ENCODE results near the gene MRPL10. TPM values are rescaled to one million over a fixed set of nuclear protein-coding genes. Genes with fewer than 3 reads are reported as not detected.

The MRPL10 gene
- total RNA-seq, 1 experiment from 2014 or later = 50.3 TPM

- Histone ChIP-seq H3K4me2 (ENCODE audit: low read depth, low read length, poor library complexity, severe bottlenecking) (no peak overlapping the region), H3K27ac (ENCODE audit: low read length) (no peak overlapping the region), H3K4me3 (ENCODE audit: low read length) (no peak overlapping the region), H3K9ac (ENCODE audit: low read length) (no peak overlapping the region), H2AFZ (ENCODE audit: low read length) (no peak overlapping the region), H3K9me2 (replicated peaks; ENCODE audit: insufficient read depth, low read length) (no peaks in the 10 kb centered on the region), H3K36me3 (ENCODE audit: insufficient read depth, low read length) (no peaks in the 10 kb centered on the region; the same call in 1 of the 2 replicates), H3K4me1 (ENCODE audit: low read length) (no peaks in the 10 kb centered on the region), H3K79me2 (ENCODE audit: low read length) (no peaks in the 10 kb centered on the region), H3K27me3 (ENCODE audit: low read length) (no peaks in the 10 kb centered on the region), H4K20me1 (ENCODE audit: insufficient read depth, low read depth, low read length) (no peaks in the 10 kb centered on the region), H3K9me3 (ENCODE audit: low read length) (no peaks in the 10 kb centered on the region)
- no peak for DNase-seq
These were observed 20.3 kb downstream of the MRPL10 start for GRCh38 chr17:47810901-47811635.

GRCh38 chr17:47810200-47810821 is 21.0 kb downstream of the MRPL10 start:
- Histone ChIP-seq H3K9me2 (replicated peaks; ENCODE audit: insufficient read depth, low read length) (no peaks in the 10 kb centered on the region), H3K27ac (ENCODE audit: low read length) (no peak overlapping the region), H3K79me2 (ENCODE audit: low read length) (no peaks in the 10 kb centered on the region), H3K4me1 (ENCODE audit: low read length) (no peaks in the 10 kb centered on the region), H3K36me3 (ENCODE audit: insufficient read depth, low read length) (no peaks in the 10 kb centered on the region; the same call in 1 of the 2 replicates), H3K4me3 (ENCODE audit: low read length) (no peak overlapping the region), H3K9me3 (ENCODE audit: low read length) (no peaks in the 10 kb centered on the region), H3K27me3 (ENCODE audit: low read length) (no peaks in the 10 kb centered on the region), H2AFZ (ENCODE audit: low read length) (no peak overlapping the region), H4K20me1 (ENCODE audit: insufficient read depth, low read depth, low read length) (no peaks in the 10 kb centered on the region), H3K9ac (ENCODE audit: low read length) (no peak overlapping the region), H3K4me2 (ENCODE audit: low read depth, low read length, poor library complexity, severe bottlenecking) (no peak overlapping the region)
- DNase-seq = no peak

GRCh38 chr17:47808830-47809480 is 22.4 kb downstream of the MRPL10 start:
- H3K4me3 ChIP-seq (ENCODE audit: low read length) = no peak overlapping the region
- no peaks in the 10 kb centered on the region for H3K4me1 ChIP-seq (ENCODE audit: low read length)
- H3K79me2 ChIP-seq (ENCODE audit: low read length) = no peaks in the 10 kb centered on the region
- no peak overlapping the region for H3K27ac ChIP-seq (ENCODE audit: low read length)
- no peaks in the 10 kb centered on the region for H3K9me3 ChIP-seq (ENCODE audit: low read length)
- H3K9me2 ChIP-seq (replicated peaks; ENCODE audit: insufficient read depth, low read length) = no peaks in the 10 kb centered on the region
- no peaks in the 10 kb centered on the region for H3K27me3 ChIP-seq (ENCODE audit: low read length)
- no peak for DNase-seq
- no peak overlapping the region for H3K4me2 ChIP-seq (ENCODE audit: low read depth, low read length, poor library complexity, severe bottlenecking)
- no peak overlapping the region for H3K9ac ChIP-seq (ENCODE audit: low read length)
- H3K36me3 ChIP-seq (ENCODE audit: insufficient read depth, low read length) = no peaks in the 10 kb centered on the region
- H4K20me1 ChIP-seq (ENCODE audit: insufficient read depth, low read depth, low read length) = no peaks in the 10 kb centered on the region
- H2AFZ ChIP-seq (ENCODE audit: low read length) = no peak overlapping the region

- Histone ChIP-seq H3K27me3 (ENCODE audit: low read length) (no peaks in the 10 kb centered on the region), H3K27ac (ENCODE audit: low read length) (no peak overlapping the region), H3K4me3 (ENCODE audit: low read length) (no peak overlapping the region), H2AFZ (ENCODE audit: low read length) (no peak overlapping the region), H3K9me3 (ENCODE audit: low read length) (no peaks in the 10 kb centered on the region), H3K79me2 (ENCODE audit: low read length) (no peaks in the 10 kb centered on the region), H3K4me2 (ENCODE audit: low read depth, low read length, poor library complexity, severe bottlenecking) (no peak overlapping the region), H3K4me1 (ENCODE audit: low read length) (no peaks in the 10 kb centered on the region), H3K36me3 (ENCODE audit: insufficient read depth, low read length) (no peaks in the 10 kb centered on the region), H3K9me2 (replicated peaks; ENCODE audit: insufficient read depth, low read length) (no peaks in the 10 kb centered on the region), H3K9ac (ENCODE audit: low read length) (no peak overlapping the region), H4K20me1 (ENCODE audit: insufficient read depth, low read depth, low read length) (no peaks in the 10 kb centered on the region)
- no peak for DNase-seq
These were observed 23.1 kb downstream of the MRPL10 start for GRCh38 chr17:47808036-47808829.

- H3K4me2 ChIP-seq (ENCODE audit: low read depth, low read length, poor library complexity, severe bottlenecking) = no peak overlapping the region
- H3K9me2 ChIP-seq (replicated peaks; ENCODE audit: insufficient read depth, low read length) = no peaks in the 10 kb centered on the region
- H3K9me3 ChIP-seq (ENCODE audit: low read length) = no peaks in the 10 kb centered on the region
- no peaks in the 10 kb centered on the region for H3K4me1 ChIP-seq (ENCODE audit: low read length)
- no peak overlapping the region for H3K9ac ChIP-seq (ENCODE audit: low read length)
- H2AFZ ChIP-seq (ENCODE audit: low read length) = no peak overlapping the region
- no peaks in the 10 kb centered on the region for H3K36me3 ChIP-seq (ENCODE audit: insufficient read depth, low read length)
- H3K4me3 ChIP-seq (ENCODE audit: low read length) = no peak overlapping the region
- no peaks in the 10 kb centered on the region for H4K20me1 ChIP-seq (ENCODE audit: insufficient read depth, low read depth, low read length)
- no peaks in the 10 kb centered on the region for H3K79me2 ChIP-seq (ENCODE audit: low read length)
- no peaks in the 10 kb centered on the region for H3K27me3 ChIP-seq (ENCODE audit: low read length)
- no peak overlapping the region for H3K27ac ChIP-seq (ENCODE audit: low read length)
- DNase-seq = no peak
These were observed 23.9 kb downstream of the MRPL10 start for GRCh38 chr17:47807421-47807820.

GRCh38 chr17:47806913-47807255 is 24.5 kb downstream of the MRPL10 start:
- peaks cover 4% of the 10 kb centered on the region for H3K4me1 ChIP-seq (ENCODE audit: low read length)
- no peak overlapping the region for H3K4me3 ChIP-seq (ENCODE audit: low read length)
- no peaks in the 10 kb centered on the region for H3K9me2 ChIP-seq (replicated peaks; ENCODE audit: insufficient read depth, low read length)
- no peak overlapping the region for H3K9ac ChIP-seq (ENCODE audit: low read length)
- no peak overlapping the region for H3K4me2 ChIP-seq (ENCODE audit: low read depth, low read length, poor library complexity, severe bottlenecking)
- H2AFZ ChIP-seq (ENCODE audit: low read length) = no peak overlapping the region
- no peaks in the 10 kb centered on the region for H3K79me2 ChIP-seq (ENCODE audit: low read length)
- DNase-seq = no peak
- no peak overlapping the region for H3K27ac ChIP-seq (ENCODE audit: low read length)
- H3K36me3 ChIP-seq (ENCODE audit: insufficient read depth, low read length) = no peaks in the 10 kb centered on the region
- no peaks in the 10 kb centered on the region for H4K20me1 ChIP-seq (ENCODE audit: insufficient read depth, low read depth, low read length)
- H3K9me3 ChIP-seq (ENCODE audit: low read length) = no peaks in the 10 kb centered on the region
- no peaks in the 10 kb centered on the region for H3K27me3 ChIP-seq (ENCODE audit: low read length)

- no peak for DNase-seq
- Histone ChIP-seq H3K79me2 (ENCODE audit: low read length) (no peaks in the 10 kb centered on the region), H3K27ac (ENCODE audit: low read length) (no peak overlapping the region), H3K4me3 (ENCODE audit: low read length) (no peak overlapping the region), H3K9me3 (ENCODE audit: low read length) (no peaks in the 10 kb centered on the region), H3K4me2 (ENCODE audit: low read depth, low read length, poor library complexity, severe bottlenecking) (no peak overlapping the region), H4K20me1 (ENCODE audit: insufficient read depth, low read depth, low read length) (no peaks in the 10 kb centered on the region; the same call in 1 of the 2 replicates), H3K27me3 (ENCODE audit: low read length) (no peaks in the 10 kb centered on the region), H3K36me3 (ENCODE audit: insufficient read depth, low read length) (no peaks in the 10 kb centered on the region), H3K4me1 (ENCODE audit: low read length) (peaks cover 11% of the 10 kb centered on the region), H2AFZ (ENCODE audit: low read length) (no peak overlapping the region), H3K9ac (ENCODE audit: low read length) (no peak overlapping the region), H3K9me2 (replicated peaks; ENCODE audit: insufficient read depth, low read length) (no peaks in the 10 kb centered on the region)
These were observed 25.1 kb downstream of the MRPL10 start for GRCh38 chr17:47806026-47806912.

Data from Karpas-422 (cell line).